Osteocyte (in vitro differentiated cells): ENCODE measurements around the gene MEX3A. TPM values are rescaled to one million over a fixed set of nuclear protein-coding genes. Genes with fewer than 3 reads are reported as not detected.

Experiments
- DNase-seq: peaks from one replicate; pipeline ENCODE4 v3.0.0; 2021; ENCODE audit warnings: mixed read lengths; ENCODE audit not compliant: unreplicated experiment; ENCODE audit errors: extremely low spot score
- H3K27ac Mint-ChIP-seq: one replicate; pipeline ENCODE4 v1.8.0; 2021; ENCODE audit warnings: mild to moderate bottlenecking, mixed read lengths; ENCODE audit not compliant: unreplicated experiment
- H3K27me3 Mint-ChIP-seq: one replicate; pipeline ENCODE4 v1.8.0; 2021; ENCODE audit warnings: mixed read lengths; ENCODE audit not compliant: unreplicated experiment
- H3K36me3 Mint-ChIP-seq: one replicate; pipeline ENCODE4 v1.8.0; 2021; ENCODE audit warnings: mixed read lengths; ENCODE audit not compliant: unreplicated experiment
- H3K4me1 Mint-ChIP-seq: one replicate; pipeline ENCODE4 v1.8.0; 2021; ENCODE audit warnings: mixed read lengths; ENCODE audit not compliant: unreplicated experiment
- H3K4me3 Mint-ChIP-seq: one replicate; pipeline ENCODE4 v1.8.0; 2021; ENCODE audit warnings: mild to moderate bottlenecking, moderate library complexity, mixed read lengths; ENCODE audit not compliant: unreplicated experiment
- H3K9me3 Mint-ChIP-seq: one replicate; pipeline ENCODE4 v1.8.0; 2021; ENCODE audit warnings: mixed read lengths; ENCODE audit not compliant: unreplicated experiment
- CTCF ChIP-seq: fragments of 200-600 bp; sonication (generic); IDR thresholded peaks from 2 replicates; pipeline ENCODE4 v1.5.0; 2021; ENCODE audit warnings: antibody characterized with exemption, mild to moderate bottlenecking, moderate library complexity
- total RNA-seq: library from RNA; stranded (reverse); gene quantifications from 2 replicates; pipeline ENCODE4 v1.2.1, GENCODE V29; 2021

Gene MEX3A
- total RNA-seq, 1 donor from 2014 or later, result 20.7 TPM

DNA sequence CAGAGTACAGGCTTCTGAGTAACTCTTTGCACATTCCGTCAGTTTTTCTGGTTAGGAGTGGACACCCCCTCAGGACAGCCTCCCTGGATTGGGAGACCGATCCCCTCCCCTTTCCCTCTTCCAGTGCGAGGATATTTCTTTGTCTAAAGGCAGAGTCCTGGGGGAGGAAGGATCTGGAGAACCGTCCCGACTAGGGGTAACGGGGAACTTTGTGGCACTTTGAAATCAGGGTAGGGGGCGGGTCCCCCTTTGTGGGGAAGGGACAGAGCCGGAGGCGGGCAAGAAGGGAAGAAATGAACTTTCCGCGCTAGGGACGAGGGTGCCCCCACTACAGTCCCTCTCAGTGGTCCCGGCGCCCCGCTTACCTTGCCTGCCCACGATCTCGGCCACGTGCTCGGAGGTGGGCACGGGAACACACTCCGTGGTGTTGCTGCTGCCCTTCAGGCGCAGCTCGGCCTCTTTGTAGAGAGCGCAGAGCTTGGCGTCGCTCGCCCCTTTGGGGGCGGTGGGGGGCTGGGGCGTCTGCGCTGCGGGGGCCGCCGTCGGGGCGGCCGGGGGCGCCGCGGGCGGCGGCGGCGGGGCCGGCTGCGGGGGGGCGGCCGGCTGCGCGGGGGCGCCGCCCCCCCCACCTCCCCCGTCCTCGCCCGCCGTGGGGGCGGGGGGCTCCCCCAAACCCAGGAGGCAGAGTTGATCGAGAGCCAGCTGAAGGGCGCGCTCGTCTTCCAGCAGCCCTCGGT lies 917 bp downstream of the MEX3A start:
- Mint-ChIP-seq H3K4me1 (peaks cover 76% of the 10 kb centered on the region), H3K27ac (peak overlapping the region; percentile 80), H3K9me3 (no peaks in the 10 kb centered on the region), H3K36me3 (peaks cover 5% of the 10 kb centered on the region), H3K4me3 (peak overlapping the region; percentile 93), H3K27me3 (no peaks in the 10 kb centered on the region)
- no peak for DNase-seq
- TF ChIP-seq CTCF, result no peak

DNA sequence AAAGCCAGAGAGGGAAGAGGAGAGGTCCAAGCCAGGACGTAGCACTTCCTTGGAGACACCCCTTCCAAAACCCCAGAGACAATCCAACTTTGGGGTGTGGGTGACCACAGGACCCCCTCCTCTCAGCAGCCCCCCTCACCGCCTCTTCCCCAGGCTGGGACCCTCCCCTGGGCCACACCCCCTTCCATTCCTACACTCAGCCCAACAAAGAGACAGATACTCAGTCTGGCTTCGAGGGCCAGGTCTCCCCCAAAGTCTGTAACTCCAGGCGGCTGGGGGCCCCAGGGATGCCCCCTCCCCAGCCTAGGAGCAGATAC lies 1.4 kb downstream of the MEX3A start:
- no peak for DNase-seq
- no peaks in the 10 kb centered on the region for H3K27me3 Mint-ChIP-seq
- peak overlapping the region; percentile 80 for H3K27ac Mint-ChIP-seq
- no peak for TF ChIP-seq CTCF
- H3K9me3 Mint-ChIP-seq, result no peaks in the 10 kb centered on the region
- H3K36me3 Mint-ChIP-seq, result peaks cover 5% of the 10 kb centered on the region
- H3K4me1 Mint-ChIP-seq, result peaks cover 75% of the 10 kb centered on the region
- H3K4me3 Mint-ChIP-seq, result peak overlapping the region; percentile 92

DNA sequence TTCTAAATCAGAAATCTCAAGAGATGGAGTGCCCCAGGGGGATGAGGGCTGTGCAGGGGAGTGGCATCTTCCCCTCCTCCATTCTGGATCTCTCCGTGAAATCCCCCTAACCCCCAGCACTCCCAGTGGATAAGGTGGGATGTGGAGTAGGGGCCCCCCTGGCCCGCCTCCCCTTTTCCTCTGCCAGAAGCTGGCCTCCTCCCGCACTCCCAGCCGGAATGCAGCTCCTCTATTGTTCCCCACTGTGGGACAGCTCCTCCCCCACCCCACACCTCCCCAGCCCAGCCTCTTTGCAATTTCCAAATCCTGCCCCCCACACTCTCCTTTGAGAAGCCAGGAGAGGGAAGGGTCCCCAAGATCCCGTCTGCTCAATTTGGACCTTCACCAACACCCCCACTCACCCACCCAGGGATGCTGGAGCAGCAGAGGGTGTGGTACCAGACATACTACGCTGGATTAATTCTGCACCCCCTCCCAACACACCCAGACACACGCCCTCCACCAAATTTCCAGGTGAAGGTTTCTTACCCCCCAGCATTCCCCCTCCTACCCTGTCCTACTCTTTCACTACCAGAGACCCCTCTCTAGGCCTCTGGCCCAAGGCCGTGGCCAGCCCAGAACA lies 1.9 kb downstream of the MEX3A start:
- no peaks in the 10 kb centered on the region for H3K9me3 Mint-ChIP-seq
- H3K27me3 Mint-ChIP-seq, result no peaks in the 10 kb centered on the region
- peaks cover 78% of the 10 kb centered on the region for H3K4me1 Mint-ChIP-seq

GRCh38 chr1:156079762-156080161 lies 2.5 kb downstream of the MEX3A start:
- DNase-seq, result no peak
- Mint-ChIP-seq H3K36me3 (peaks cover 10% of the 10 kb centered on the region), H3K9me3 (no peaks in the 10 kb centered on the region), H3K4me1 (peaks cover 75% of the 10 kb centered on the region), H3K27ac (no peak overlapping the region), H3K4me3 (peak overlapping the region; percentile 92), H3K27me3 (no peaks in the 10 kb centered on the region)
- TF ChIP-seq CTCF, result no peak

More for the DNA sequence above, 1.9 kb downstream of the MEX3A start:
- Mint-ChIP-seq H3K27ac (peak overlapping the region; percentile 80), H3K36me3 (peaks cover 8% of the 10 kb centered on the region), H3K4me3 (peak overlapping the region; percentile 92)
- DNase-seq, result no peak
- TF ChIP-seq CTCF, result no peak

DNA sequence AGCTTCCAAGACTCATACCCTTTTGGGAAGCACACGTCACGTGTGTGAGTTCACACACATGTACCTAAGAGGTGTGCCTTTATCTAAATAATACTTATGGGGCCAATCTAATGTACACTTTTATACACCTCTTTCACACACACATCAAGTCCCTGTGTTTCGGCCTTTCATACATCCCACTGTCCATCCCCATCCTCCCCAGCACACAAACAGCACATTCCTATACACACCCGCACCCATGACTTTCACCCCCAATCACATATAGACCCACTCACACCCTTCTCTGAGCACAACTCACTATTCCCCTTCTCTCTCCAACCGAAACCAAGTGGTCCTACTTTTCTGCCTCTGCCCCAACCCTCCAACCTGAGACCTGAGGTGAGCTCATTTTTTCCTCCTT lies 3.5 kb downstream of the MEX3A start:
- Mint-ChIP-seq H3K9me3 (no peaks in the 10 kb centered on the region), H3K27ac (peak overlapping the region; percentile 32), H3K4me1 (peaks cover 69% of the 10 kb centered on the region), H3K27me3 (no peaks in the 10 kb centered on the region), H3K4me3 (peak overlapping the region; percentile 36), H3K36me3 (peaks cover 15% of the 10 kb centered on the region)
- TF ChIP-seq CTCF, result no peak
- no peak for DNase-seq
